ENCODE data around the gene KCNK1.
"Not testable (repeated sequence)": the region's sequence is repeated elsewhere in the genome, so short reads cannot be mapped to it uniquely, and the experiment has no call there.

The KCNK1 gene

GRCh38 chr1:233677690-233678354 is 63.9 kb downstream of the KCNK1 start:
- CTCF ChIA-PET = no interaction called here
- H3K4me3 ChIP-seq (ENCODE audit: low read depth, low read length) = no peak overlapping the region
- POLR2A ChIA-PET = no interaction called here
- no peak for TF ChIP-seq CTCF (IDR thresholded peaks at IDR 0.05; ENCODE audit: insufficient read depth, low read length, missing control alignments)
- DNase-seq (ENCODE audit: low read depth, low spot score) = no peak

GRCh38 chr1:233679030-233679429 is 65.1 kb downstream of the KCNK1 start:
- H3K4me3 ChIP-seq (ENCODE audit: low read depth, low read length) = no peak overlapping the region
- CTCF ChIA-PET = no interaction called here
- TF ChIP-seq CTCF (IDR thresholded peaks at IDR 0.05; ENCODE audit: insufficient read depth, low read length, missing control alignments) = no peak
- POLR2A ChIA-PET = no interaction called here
- no peak for DNase-seq (ENCODE audit: low read depth, low spot score)

- CTCF ChIA-PET = no interaction called here
These were observed 65.9 kb downstream of the KCNK1 start for GRCh38 chr1:233679591-233680373.

GRCh38 chr1:233681285-233681684 is 67.4 kb downstream of the KCNK1 start:
- CTCF ChIA-PET = no interaction called here
- TF ChIP-seq CTCF (IDR thresholded peaks at IDR 0.05; ENCODE audit: insufficient read depth, low read length, missing control alignments) = no peak
- no peak for DNase-seq (ENCODE audit: low read depth, low spot score)
- POLR2A ChIA-PET = no interaction called here
- no peak overlapping the region for H3K4me3 ChIP-seq (ENCODE audit: low read depth, low read length)

More at GRCh38 chr1:233679591-233680373, 65.9 kb downstream of the KCNK1 start:
- no peak overlapping the region for H3K4me3 ChIP-seq (ENCODE audit: low read depth, low read length)
- POLR2A ChIA-PET = no interaction called here
- DNase-seq (ENCODE audit: low read depth, low spot score) = no peak
- TF ChIP-seq CTCF (IDR thresholded peaks at IDR 0.05; ENCODE audit: insufficient read depth, low read length, missing control alignments) = no peak

GRCh38 chr1:233686653-233687052 is 72.7 kb downstream of the KCNK1 start:
- H3K4me3 ChIP-seq (ENCODE audit: low read depth, low read length); POLR2A ChIA-PET; CTCF ChIA-PET; DNase-seq (ENCODE audit: low read depth, low spot score): not testable (repeated sequence)

GRCh38 chr1:233689017-233689747 is 75.3 kb downstream of the KCNK1 start:
- CTCF ChIA-PET = no interaction called here
- DNase-seq (ENCODE audit: low read depth, low spot score) = no peak
- H3K4me3 ChIP-seq (ENCODE audit: low read depth, low read length) = no peak overlapping the region
- POLR2A ChIA-PET = no interaction called here
- no peak for TF ChIP-seq CTCF (IDR thresholded peaks at IDR 0.05; ENCODE audit: insufficient read depth, low read length, missing control alignments)

All from AG04449 (cell line).